ENCODE data around the gene CHRNB4.

DNA sequence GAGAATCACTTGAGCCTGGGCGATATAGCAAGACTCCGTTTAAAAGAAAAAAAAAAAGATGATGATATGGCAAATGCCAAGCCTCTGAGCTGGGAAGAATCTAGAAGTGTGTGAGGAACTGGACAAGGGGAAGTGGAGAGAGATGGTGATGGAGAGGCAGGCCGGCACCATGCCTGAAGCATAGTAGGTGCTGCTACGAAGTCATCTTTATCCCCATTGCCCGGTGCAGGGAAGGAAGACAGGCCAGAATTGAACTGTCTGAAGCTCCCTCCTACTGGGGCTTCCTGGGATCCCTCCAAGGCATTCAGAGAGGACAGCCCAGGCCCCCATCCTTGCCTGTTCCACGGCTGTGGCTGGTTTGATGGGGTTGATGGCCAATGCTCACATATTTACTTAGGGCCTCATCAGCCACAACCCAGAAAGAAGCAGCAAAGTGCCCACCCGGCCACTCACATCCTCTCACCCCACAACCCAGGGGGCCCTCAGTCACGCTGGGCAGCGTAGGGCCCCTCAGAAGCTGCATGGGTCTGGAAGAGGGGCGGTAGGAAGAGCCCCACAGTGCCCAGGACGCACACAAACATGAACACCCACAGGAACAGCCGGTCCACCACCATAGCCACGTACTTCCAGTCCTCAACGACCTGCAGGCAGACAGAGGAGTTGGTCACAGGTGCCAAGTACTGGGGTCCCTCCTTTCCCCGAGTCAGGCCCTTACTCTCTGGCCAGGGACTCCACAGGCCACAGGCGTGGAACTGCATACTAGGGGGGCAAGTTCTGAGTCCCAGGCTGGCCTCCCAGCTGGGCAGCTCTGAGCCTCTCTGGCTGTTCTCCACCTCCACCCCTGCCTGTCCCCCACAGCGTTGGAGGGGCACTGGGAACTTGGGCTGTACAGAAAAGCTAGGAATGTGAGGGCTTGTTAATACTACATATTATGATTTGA, 16.1 kb downstream of the CHRNB4 start:
- TF ChIP-seq, protein P1, sequence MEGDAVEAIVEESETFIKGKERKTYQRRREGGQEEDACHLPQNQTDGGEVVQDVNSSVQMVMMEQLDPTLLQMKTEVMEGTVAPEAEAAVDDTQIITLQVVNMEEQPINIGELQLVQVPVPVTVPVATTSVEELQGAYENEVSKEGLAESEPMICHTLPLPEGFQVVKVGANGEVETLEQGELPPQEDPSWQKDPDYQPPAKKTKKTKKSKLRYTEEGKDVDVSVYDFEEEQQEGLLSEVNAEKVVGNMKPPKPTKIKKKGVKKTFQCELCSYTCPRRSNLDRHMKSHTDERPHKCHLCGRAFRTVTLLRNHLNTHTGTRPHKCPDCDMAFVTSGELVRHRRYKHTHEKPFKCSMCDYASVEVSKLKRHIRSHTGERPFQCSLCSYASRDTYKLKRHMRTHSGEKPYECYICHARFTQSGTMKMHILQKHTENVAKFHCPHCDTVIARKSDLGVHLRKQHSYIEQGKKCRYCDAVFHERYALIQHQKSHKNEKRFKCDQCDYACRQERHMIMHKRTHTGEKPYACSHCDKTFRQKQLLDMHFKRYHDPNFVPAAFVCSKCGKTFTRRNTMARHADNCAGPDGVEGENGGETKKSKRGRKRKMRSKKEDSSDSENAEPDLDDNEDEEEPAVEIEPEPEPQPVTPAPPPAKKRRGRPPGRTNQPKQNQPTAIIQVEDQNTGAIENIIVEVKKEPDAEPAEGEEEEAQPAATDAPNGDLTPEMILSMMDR (IDR thresholded peaks at IDR 0.05), result no peak
- no peak for TF ChIP-seq POLR2A (IDR thresholded peaks at IDR 0.05)

Data from right lobe of liver (tissue), 4 donors.